ENCODE results near the gene MAGED1.

DNA sequence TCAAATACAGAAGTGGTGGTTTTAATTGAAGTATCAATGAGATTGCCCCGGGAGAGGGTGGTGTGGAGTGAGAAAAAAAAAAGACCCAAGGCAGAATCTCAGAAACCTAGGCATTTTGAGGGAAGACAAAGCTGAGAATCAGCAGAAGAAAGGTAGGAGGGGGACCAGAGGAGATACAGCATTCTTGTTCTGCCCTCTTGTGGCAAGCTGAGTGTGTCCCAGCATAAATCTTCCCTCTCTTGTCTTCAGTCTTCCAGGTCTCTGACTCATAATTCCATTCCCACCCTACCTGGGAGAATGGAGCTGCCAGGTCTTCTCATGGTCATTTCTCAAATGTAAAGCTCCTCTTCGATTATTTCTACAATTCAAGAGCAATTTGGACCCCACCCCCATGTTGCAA lies 32.7 kb upstream of the MAGED1 start:
- TF ChIP-seq CTCF (IDR thresholded peaks at IDR 0.05; ENCODE audit: low read depth, low read length), result peak; percentile 53
- TF ChIP-seq EZH2phosphoT487 (IDR thresholded peaks at IDR 0.05; ENCODE audit: low read depth), result no peak

All from OCI-LY3 (cell line).